PC-9 (cell line): ENCODE measurements around the gene KLF17. TPM values are rescaled to one million over a fixed set of nuclear protein-coding genes. Genes with fewer than 3 reads are reported as not detected.

ENCODE experiments used
- BruUV-seq: library from RNA; stranded (reverse); fragments of 400-500 nt; replicated peaks from 2 replicates; lab custom pipeline; 2021; lab: Mats Ljungman, UMichigan
- CTCF ChIA-PET: fragments of 300-600 bp; sonication (Branson Sonifier 250); formaldehyde crosslinking; loops from one replicate; lab custom pipeline; 2022; ENCODE audit warnings: antibody characterized with exemption; lab: Charles Lee
- POLR2A ChIA-PET: fragments of 300-600 bp; sonication (Branson Sonifier 250); formaldehyde crosslinking; loops from one replicate; lab custom pipeline; 2022; ENCODE audit warnings: antibody characterized with exemption; ENCODE audit not compliant: unreplicated experiment; lab: Charles Lee
- DNase-seq, 2 experiments: peaks; one replicate each; pipeline versions ENCODE4 v3.0.0 to v3.0.0-alpha.2; 2015 to 2022; ENCODE audit warnings: mixed read lengths in 1 of 2
- H2AFZ ChIP-seq: fragments of 200-600 bp; sonication (generic); 2 replicates; pipeline ENCODE4 v1.8.1; 2017; ENCODE audit warnings: antibody characterized with exemption
- H3F3A ChIP-seq: fragments of 200-600 bp; sonication (generic); 2 replicates; pipeline ENCODE4 v1.8.1; 2017; ENCODE audit warnings: antibody characterized with exemption, mild to moderate bottlenecking, low read depth; ENCODE audit not compliant: insufficient read depth
- H3K27ac ChIP-seq: fragments of 200-600 bp; sonication (generic); 2 replicates; pipeline ENCODE4 v1.6.1; 2016; ENCODE audit warnings: mixed run types
- H3K27me3 ChIP-seq: fragments of 200-600 bp; sonication (generic); 2 replicates; pipeline ENCODE4 v1.6.1; 2016; ENCODE audit warnings: low read depth, mixed run types; ENCODE audit not compliant: insufficient read depth
- H3K36me3 ChIP-seq: fragments of 200-600 bp; sonication (generic); 2 replicates; pipeline ENCODE4 v1.6.1; 2016; ENCODE audit warnings: low read depth, mixed run types
- H3K4me1 ChIP-seq: fragments of 200-600 bp; sonication (generic); replicated peaks from 2 replicates; pipeline ENCODE4 v1.6.1; 2016; ENCODE audit warnings: mixed run types; ENCODE audit not compliant: insufficient read depth
- H3K4me2 ChIP-seq: fragments of 200-600 bp; sonication (generic); 2 replicates; pipeline ENCODE4 v1.6.1; 2017; ENCODE audit warnings: mixed run types
- H3K4me3 ChIP-seq: fragments of 200-600 bp; sonication (generic); 2 replicates; pipeline ENCODE4 v1.6.1; 2016; ENCODE audit warnings: mixed run types
- H3K79me2 ChIP-seq: fragments of 200-600 bp; sonication (generic); 2 replicates; pipeline ENCODE4 v1.6.1; 2017; ENCODE audit warnings: low read depth, mixed run types
- H3K9me2 ChIP-seq: fragments of 200-600 bp; sonication (generic); 2 replicates; pipeline ENCODE4 v1.8.1; 2017; ENCODE audit warnings: mild to moderate bottlenecking; ENCODE audit not compliant: insufficient read depth
- H3K9me3 ChIP-seq: fragments of 200-600 bp; sonication (generic); 2 replicates; pipeline ENCODE4 v1.8.1; 2016; ENCODE audit warnings: low read depth; ENCODE audit not compliant: insufficient read depth
- H4K20me1 ChIP-seq: fragments of 200-600 bp; sonication (generic); 2 replicates; pipeline ENCODE4 v1.8.1; 2017; ENCODE audit not compliant: insufficient read depth
- CTCF ChIP-seq: fragments of 200-600 bp; sonication (generic); conservative IDR thresholded peaks from 2 replicates; pipeline ENCODE4 v1.6.1; 2017; ENCODE audit warnings: mixed run types, antibody characterized with exemption, mild to moderate bottlenecking, moderate library complexity
- EZH2 ChIP-seq: fragments of 200-600 bp; sonication (generic); IDR thresholded peaks from 2 replicates; pipeline ENCODE4 v1.8.0; 2017; ENCODE audit warnings: antibody characterized with exemption, low read depth
- intact Hi-C: fragments of 100-400 bp; cut with micrococcal nuclease; formaldehyde crosslinking; loops from one replicate; pipeline ENCODE4 v1.10.0; 2022; ENCODE audit not compliant: unreplicated experiment
- total RNA-seq: library from RNA; stranded (reverse); gene quantifications from 2 replicates; pipeline ENCODE4 v1.2.3, GENCODE V29; 2021

Gene KLF17
- total RNA-seq, 1 experiment from 2014 or later: not detected

- Histone ChIP-seq H3K4me2 (no peak overlapping the region), H3K27ac (no peak overlapping the region), H2AFZ (no peak overlapping the region), H3K36me3 (no peaks in the 10 kb centered on the region), H3K27me3 (no peaks in the 10 kb centered on the region), H3K9me2 (no peaks in the 10 kb centered on the region), H4K20me1 (no peaks in the 10 kb centered on the region), H3K79me2 (no peaks in the 10 kb centered on the region), H3F3A (no peaks in the 10 kb centered on the region), H3K4me1 (no peaks in the 10 kb centered on the region), H3K4me3 (no peak overlapping the region), H3K9me3 (no peaks in the 10 kb centered on the region)
- BruUV-seq: no TSS peak
- CTCF ChIA-PET: no interaction called here
- POLR2A ChIA-PET: no interaction called here
- DNase-seq: no peak
- TF ChIP-seq EZH2: no peak
- TF ChIP-seq CTCF: no peak
- intact Hi-C loops: no loop called here
Observed at GRCh38 chr1:44129616-44130500, 11.2 kb downstream of the KLF17 start.

GRCh38 chr1:44131411-44131810, 12.8 kb downstream of the KLF17 start:
- POLR2A ChIA-PET: no interaction called here
- Histone ChIP-seq H2AFZ (no peak overlapping the region), H4K20me1 (no peaks in the 10 kb centered on the region), H3K4me2 (no peak overlapping the region), H3K4me1 (no peaks in the 10 kb centered on the region), H3K4me3 (no peak overlapping the region), H3K9me2 (no peaks in the 10 kb centered on the region), H3K79me2 (no peaks in the 10 kb centered on the region), H3F3A (no peaks in the 10 kb centered on the region), H3K27me3 (no peaks in the 10 kb centered on the region), H3K9me3 (no peaks in the 10 kb centered on the region), H3K36me3 (no peaks in the 10 kb centered on the region), H3K27ac (no peak overlapping the region)
- BruUV-seq: no TSS peak
- CTCF ChIA-PET: no interaction called here
- intact Hi-C loops: no loop called here
- TF ChIP-seq EZH2 (no peak), CTCF (no peak)
- no peak for DNase-seq

GRCh38 chr1:44134071-44134920, 15.7 kb downstream of the KLF17 start:
- CTCF ChIA-PET: no interaction called here
- Histone ChIP-seq H3K27me3 (no peaks in the 10 kb centered on the region), H3K27ac (no peak overlapping the region), H3K9me2 (no peaks in the 10 kb centered on the region), H3K4me1 (no peaks in the 10 kb centered on the region), H3K79me2 (no peaks in the 10 kb centered on the region), H3K4me3 (no peak overlapping the region), H3K36me3 (no peaks in the 10 kb centered on the region), H4K20me1 (no peaks in the 10 kb centered on the region), H3K4me2 (no peak overlapping the region), H2AFZ (no peak overlapping the region), H3F3A (no peaks in the 10 kb centered on the region), H3K9me3 (no peaks in the 10 kb centered on the region)
- BruUV-seq: no TSS peak
- no peak for DNase-seq
- POLR2A ChIA-PET: interaction anchor here (0.7 kb wide), 1 partner anchor 33 kb away, joined by 3 read pairs; no protein-coding TSS in a partner anchor
- TF ChIP-seq EZH2 (no peak), CTCF (no peak)
- intact Hi-C loops: no loop called here
